Fibroblast of villous mesenchyme (primary cell): ENCODE results near the gene IL4. TPM values are rescaled to one million over a fixed set of nuclear protein-coding genes. Genes with fewer than 3 reads are reported as not detected.
"Not testable (repeated sequence)": the region's sequence is repeated elsewhere in the genome, so short reads cannot be mapped to it uniquely, and the experiment has no call there.

Source experiments
- DNase-seq: peaks from one replicate; pipeline ENCODE4 v3.0.0-alpha.2; 2010; ENCODE audit warnings: low read depth
- H3K4me3 ChIP-seq: 2 replicates; pipeline ENCODE4 v1.5.1; 2011; ENCODE audit warnings: low read depth, mild to moderate bottlenecking, low read length
- CTCF ChIP-seq: IDR thresholded peaks from 2 replicates; pipeline ENCODE4 v1.5.1; 2012; ENCODE audit warnings: low read depth, mild to moderate bottlenecking, low read length; ENCODE audit not compliant: insufficient read depth
- total RNA-seq: library from RNA; depleted of rRNA; stranded (reverse); fragments of >200 nt; gene quantifications from 2 replicates; pipeline ENCODE4 v1.2.3, GENCODE V29; 2012

IL4 gene
- not detected in 2 replicates for total RNA-seq

- DNase-seq: no peak
- no peak for TF ChIP-seq CTCF
- H3K4me3 ChIP-seq: no peak within 1 kb of the TSS
Measured at GRCh38 chr5:132673939-132674630, at the start of gene IL4. Gene IL4 (plus strand): TSS chr5:132673989. CDS start chr5:132674051, 62 bp downstream.

GRCh38 chr5:132627470-132627869 lies 46.3 kb upstream of the IL4 start:
- no peak for TF ChIP-seq CTCF
- no peak for DNase-seq
- H3K4me3 ChIP-seq: no peak overlapping the region

GRCh38 chr5:132628814-132629213 lies 45.0 kb upstream of the IL4 start:
- DNase-seq: no peak
- TF ChIP-seq CTCF: no peak
- H3K4me3 ChIP-seq: no peak overlapping the region

- H3K4me3 ChIP-seq: no peak overlapping the region
- no peak for TF ChIP-seq CTCF
- DNase-seq: no peak
Measured at GRCh38 chr5:132629230-132629944, 44.4 kb upstream of the IL4 start.

- not testable (repeated sequence) for DNase-seq, H3K4me3 ChIP-seq
Measured at GRCh38 chr5:132633587-132633986, 40.2 kb upstream of the IL4 start.

- no peak overlapping the region for H3K4me3 ChIP-seq
- DNase-seq: no peak
- TF ChIP-seq CTCF: no peak
Measured at GRCh38 chr5:132635873-132636272, 37.9 kb upstream of the IL4 start.

- no peak for TF ChIP-seq CTCF
- DNase-seq: no peak
- H3K4me3 ChIP-seq: no peak overlapping the region
Measured at GRCh38 chr5:132637241-132637640, 36.5 kb upstream of the IL4 start.
